ENCODE results near the gene QRFP.
A peak's percentile ranks its signal among the peaks of the same experiment; 100 is the strongest.

The QRFP gene

GRCh38 chr9:130896233-130897014 is at the start of gene QRFP:
TSS of gene QRFP (minus strand) at chr9:130896812. CDS start at chr9:130893838, 2,974 bp downstream.
- Histone ChIP-seq H3K27me3 (ENCODE audit: control insufficient read depth in 1 of 2, insufficient read depth in 2 of 2, low read length in 2 of 2) (peaks cover 6 to 18% of the 10 kb centered on the region in 2 donors), H3K4me1 (ENCODE audit: control insufficient read depth, insufficient read depth, low read length) (peaks cover 20% of the 10 kb centered on the region), H3K9me3 (ENCODE audit: control insufficient read depth in 2 of 2, low read length in 2 of 2) (no peaks in the 10 kb centered on the region), H3K36me3 (ENCODE audit: control insufficient read depth in 2 of 2, insufficient read depth in 2 of 2, low read length in 2 of 2) (peaks cover 22 to 23% of the 10 kb centered on the region in 2 donors), H3K9ac (ENCODE audit: low read length in 2 of 2) (no peak within 1 kb of the TSS), H3K27ac (ENCODE audit: low read length) (no peak within 1 kb of the TSS), H3K4me3 (ENCODE audit: low read length in 2 of 2) (no peak within 1 kb of the TSS)

GRCh38 chr9:130945173-130945572 is 48.6 kb upstream of the QRFP start:
- peaks cover 23 to 32% of the 10 kb centered on the region in 2 donors for H3K27me3 ChIP-seq (ENCODE audit: control insufficient read depth in 1 of 2, insufficient read depth in 2 of 2, low read length in 2 of 2)
- no peak overlapping the region for H3K9ac ChIP-seq (ENCODE audit: low read length in 2 of 2)
- H3K27ac ChIP-seq (ENCODE audit: low read length): no peak overlapping the region
- no peak overlapping the region for H3K4me3 ChIP-seq (ENCODE audit: low read length in 2 of 2)
- H3K9me3 ChIP-seq (ENCODE audit: control insufficient read depth in 2 of 2, low read length in 2 of 2): no peaks in the 10 kb centered on the region
- no peaks in the 10 kb centered on the region for H3K36me3 ChIP-seq (ENCODE audit: control insufficient read depth in 2 of 2, insufficient read depth in 2 of 2, low read length in 2 of 2)
- peaks cover 6% of the 10 kb centered on the region for H3K4me1 ChIP-seq (ENCODE audit: control insufficient read depth, insufficient read depth, low read length)

GRCh38 chr9:130944510-130945058 is 48.0 kb upstream of the QRFP start:
- H3K27ac ChIP-seq (ENCODE audit: low read length): no peak overlapping the region
- no peak overlapping the region for H3K9ac ChIP-seq (ENCODE audit: low read length in 2 of 2)
- peaks cover 9% of the 10 kb centered on the region for H3K4me1 ChIP-seq (ENCODE audit: control insufficient read depth, insufficient read depth, low read length)
- H3K4me3 ChIP-seq (ENCODE audit: low read length in 2 of 2): no peak overlapping the region
- H3K9me3 ChIP-seq (ENCODE audit: control insufficient read depth in 2 of 2, low read length in 2 of 2): no peaks in the 10 kb centered on the region
- H3K27me3 ChIP-seq (ENCODE audit: control insufficient read depth in 1 of 2, insufficient read depth in 2 of 2, low read length in 2 of 2): peaks cover 28 to 31% of the 10 kb centered on the region in 2 donors
- H3K36me3 ChIP-seq (ENCODE audit: control insufficient read depth in 2 of 2, insufficient read depth in 2 of 2, low read length in 2 of 2): no peaks in the 10 kb centered on the region

GRCh38 chr9:130943777-130944176 is 47.2 kb upstream of the QRFP start:
- H3K4me3 ChIP-seq (ENCODE audit: low read length in 2 of 2): no peak overlapping the region
- no peak overlapping the region for H3K9ac ChIP-seq (ENCODE audit: low read length in 2 of 2)
- H3K36me3 ChIP-seq (ENCODE audit: control insufficient read depth in 2 of 2, insufficient read depth in 2 of 2, low read length in 2 of 2): no peaks in the 10 kb centered on the region
- H3K9me3 ChIP-seq (ENCODE audit: control insufficient read depth in 2 of 2, low read length in 2 of 2): no peaks in the 10 kb centered on the region
- peaks cover 17% of the 10 kb centered on the region for H3K4me1 ChIP-seq (ENCODE audit: control insufficient read depth, insufficient read depth, low read length)
- H3K27me3 ChIP-seq (ENCODE audit: control insufficient read depth in 1 of 2, insufficient read depth in 2 of 2, low read length in 2 of 2): peaks cover 29 to 36% of the 10 kb centered on the region in 2 donors
- no peak overlapping the region for H3K27ac ChIP-seq (ENCODE audit: low read length)

GRCh38 chr9:130943221-130943620 is 46.6 kb upstream of the QRFP start:
- Histone ChIP-seq H3K27ac (ENCODE audit: low read length) (no peak overlapping the region), H3K9ac (ENCODE audit: low read length in 2 of 2) (no peak overlapping the region), H3K9me3 (ENCODE audit: control insufficient read depth in 2 of 2, low read length in 2 of 2) (no peaks in the 10 kb centered on the region), H3K4me1 (ENCODE audit: control insufficient read depth, insufficient read depth, low read length) (peaks cover 23% of the 10 kb centered on the region), H3K36me3 (ENCODE audit: control insufficient read depth in 2 of 2, insufficient read depth in 2 of 2, low read length in 2 of 2) (no peaks in the 10 kb centered on the region), H3K4me3 (ENCODE audit: low read length in 2 of 2) (no peak overlapping the region), H3K27me3 (ENCODE audit: control insufficient read depth in 1 of 2, insufficient read depth in 2 of 2, low read length in 2 of 2) (peaks cover 28 to 40% of the 10 kb centered on the region in 2 donors)

GRCh38 chr9:130942679-130943078 is 46.1 kb upstream of the QRFP start:
- no peaks in the 10 kb centered on the region for H3K9me3 ChIP-seq (ENCODE audit: control insufficient read depth in 2 of 2, low read length in 2 of 2)
- H3K9ac ChIP-seq (ENCODE audit: low read length in 2 of 2): no peak overlapping the region
- H3K4me1 ChIP-seq (ENCODE audit: control insufficient read depth, insufficient read depth, low read length): peaks cover 27% of the 10 kb centered on the region
- H3K27ac ChIP-seq (ENCODE audit: low read length): no peak overlapping the region
- H3K27me3 ChIP-seq (ENCODE audit: control insufficient read depth in 1 of 2, insufficient read depth in 2 of 2, low read length in 2 of 2): peaks cover 32 to 45% of the 10 kb centered on the region in 2 donors
- H3K4me3 ChIP-seq (ENCODE audit: low read length in 2 of 2): no peak overlapping the region
- no peaks in the 10 kb centered on the region for H3K36me3 ChIP-seq (ENCODE audit: control insufficient read depth in 2 of 2, insufficient read depth in 2 of 2, low read length in 2 of 2)

GRCh38 chr9:130942084-130942483 is 45.5 kb upstream of the QRFP start:
- Histone ChIP-seq H3K9ac (ENCODE audit: low read length in 2 of 2) (no peak overlapping the region), H3K9me3 (ENCODE audit: control insufficient read depth in 2 of 2, low read length in 2 of 2) (no peaks in the 10 kb centered on the region), H3K36me3 (ENCODE audit: control insufficient read depth in 2 of 2, insufficient read depth in 2 of 2, low read length in 2 of 2) (no peaks in the 10 kb centered on the region), H3K27ac (ENCODE audit: low read length) (no peak overlapping the region), H3K4me3 (ENCODE audit: low read length in 2 of 2) (no peak overlapping the region), H3K27me3 (ENCODE audit: control insufficient read depth in 1 of 2, insufficient read depth in 2 of 2, low read length in 2 of 2) (peaks cover 34 to 51% of the 10 kb centered on the region in 2 donors), H3K4me1 (ENCODE audit: control insufficient read depth, insufficient read depth, low read length) (peaks cover 27% of the 10 kb centered on the region)

GRCh38 chr9:130940693-130941576 is 44.3 kb upstream of the QRFP start:
- H3K27ac ChIP-seq (ENCODE audit: low read length): no peak overlapping the region
- H3K4me3 ChIP-seq (ENCODE audit: low read length in 2 of 2): no peak overlapping the region
- no peak overlapping the region for H3K9ac ChIP-seq (ENCODE audit: low read length in 2 of 2)
- H3K4me1 ChIP-seq (ENCODE audit: control insufficient read depth, insufficient read depth, low read length): peaks cover 27% of the 10 kb centered on the region
- no peaks in the 10 kb centered on the region for H3K36me3 ChIP-seq (ENCODE audit: control insufficient read depth in 2 of 2, insufficient read depth in 2 of 2, low read length in 2 of 2)
- peaks cover 39 to 54% of the 10 kb centered on the region in 2 donors for H3K27me3 ChIP-seq (ENCODE audit: control insufficient read depth in 1 of 2, insufficient read depth in 2 of 2, low read length in 2 of 2)
- no peaks in the 10 kb centered on the region for H3K9me3 ChIP-seq (ENCODE audit: control insufficient read depth in 2 of 2, low read length in 2 of 2)

GRCh38 chr9:130940027-130940549 is 43.5 kb upstream of the QRFP start:
- Histone ChIP-seq H3K9ac (ENCODE audit: low read length in 2 of 2) (no peak overlapping the region), H3K36me3 (ENCODE audit: control insufficient read depth in 2 of 2, insufficient read depth in 2 of 2, low read length in 2 of 2) (no peaks in the 10 kb centered on the region), H3K27ac (ENCODE audit: low read length) (no peak overlapping the region), H3K4me1 (ENCODE audit: control insufficient read depth, insufficient read depth, low read length) (peaks cover 27% of the 10 kb centered on the region), H3K9me3 (ENCODE audit: control insufficient read depth in 2 of 2, low read length in 2 of 2) (no peaks in the 10 kb centered on the region), H3K4me3 (ENCODE audit: low read length in 2 of 2) (no peak overlapping the region), H3K27me3 (ENCODE audit: control insufficient read depth in 1 of 2, insufficient read depth in 2 of 2, low read length in 2 of 2) (peaks cover 42 to 61% of the 10 kb centered on the region in 2 donors)

- no peaks in the 10 kb centered on the region for H3K36me3 ChIP-seq (ENCODE audit: control insufficient read depth in 2 of 2, insufficient read depth in 2 of 2, low read length in 2 of 2)
- peaks cover 47 to 67% of the 10 kb centered on the region in 2 donors for H3K27me3 ChIP-seq (ENCODE audit: control insufficient read depth in 1 of 2, insufficient read depth in 2 of 2, low read length in 2 of 2)
- peak overlapping the region in 1 of 2 donors; percentile 62 for H3K4me3 ChIP-seq (ENCODE audit: low read length in 2 of 2)
- H3K9ac ChIP-seq (ENCODE audit: low read length in 2 of 2): no peak overlapping the region
- no peak overlapping the region for H3K27ac ChIP-seq (ENCODE audit: low read length)
- peaks cover 27% of the 10 kb centered on the region for H3K4me1 ChIP-seq (ENCODE audit: control insufficient read depth, insufficient read depth, low read length)
- no peaks in the 10 kb centered on the region for H3K9me3 ChIP-seq (ENCODE audit: control insufficient read depth in 2 of 2, low read length in 2 of 2)
Observed at GRCh38 chr9:130939405-130940026, 42.9 kb upstream of the QRFP start.
